ENCODE results near the gene COL17A1.

COL17A1 gene

DNA sequence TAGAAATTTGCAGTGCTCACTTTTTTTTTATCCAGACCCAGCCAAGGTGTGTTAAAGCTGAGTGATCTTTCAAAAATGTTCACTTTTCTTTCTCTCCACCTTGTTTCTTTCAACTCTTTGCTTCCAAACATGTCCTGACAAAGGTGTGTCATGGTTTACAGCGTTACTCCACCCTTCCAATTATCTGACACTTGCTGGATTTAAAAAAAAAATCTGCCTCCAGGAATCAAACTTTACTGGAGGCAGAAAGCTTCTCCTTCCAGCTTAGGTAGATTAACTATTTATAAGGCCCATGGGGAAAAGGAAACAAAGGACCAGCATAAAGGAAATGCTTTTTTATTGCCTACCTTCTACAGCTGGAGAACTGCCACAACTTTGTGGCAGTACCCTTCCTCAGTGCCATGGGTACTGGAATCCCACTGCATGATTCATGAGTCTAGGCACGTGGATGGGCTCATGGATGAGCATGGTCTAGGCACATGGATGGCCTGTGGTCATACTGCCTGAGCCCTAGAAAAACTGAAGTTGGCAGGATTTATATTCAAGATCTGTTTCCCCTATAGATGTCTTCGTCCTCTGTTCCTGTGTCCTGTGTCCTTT is at the start of gene COL17A1:
COL17A1 (minus strand) TSS at position 80 of the 600 bp plus-strand sequence. CDS start 5,207 bp downstream, outside the sequence.
- no peak for DNase-seq

DNA sequence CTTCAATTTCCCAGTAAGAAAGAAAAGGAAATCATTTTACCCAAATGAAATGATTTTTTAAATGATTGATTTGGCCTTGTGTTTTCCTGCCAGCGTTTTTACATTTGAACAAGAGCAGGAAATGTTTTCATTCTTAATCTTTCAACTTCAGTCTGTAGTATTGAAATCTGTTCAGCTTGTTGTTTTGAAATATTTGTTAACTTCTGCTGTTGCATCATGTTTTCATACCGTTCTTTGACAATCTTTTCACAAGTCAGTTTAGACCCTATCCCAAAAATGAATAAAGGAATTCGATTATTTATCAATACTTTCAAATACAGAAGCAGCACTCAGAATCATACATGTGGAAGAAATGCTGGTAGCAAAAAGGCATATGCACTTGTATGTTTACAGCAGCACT is 44.4 kb upstream of the COL17A1 start:
- no peak for DNase-seq

DNA sequence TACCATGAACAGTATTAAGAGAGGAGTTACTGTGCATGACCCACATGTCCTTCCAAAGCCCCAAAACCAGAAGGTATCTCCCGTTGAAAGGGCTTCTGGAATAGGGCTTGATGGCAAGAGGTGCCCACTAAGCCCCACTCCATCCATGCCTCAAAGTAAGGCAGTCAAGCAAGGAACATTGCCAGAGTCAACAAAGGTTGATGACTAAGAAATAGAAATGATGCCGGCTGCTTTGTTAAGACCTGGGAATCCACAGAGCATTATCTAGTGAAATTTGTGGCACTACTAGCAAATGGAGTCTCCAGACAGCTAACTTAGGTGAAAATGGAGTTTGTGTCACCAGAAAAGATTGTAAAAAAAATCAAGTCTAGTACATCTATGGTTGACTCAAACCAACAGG is 42.5 kb upstream of the COL17A1 start:
- DNase-seq: peak; percentile 23

GRCh38 chr10:104127411-104127810 is 41.7 kb upstream of the COL17A1 start:
- DNase-seq: no peak

- DNase-seq: peak; percentile 20
These were observed 37.7 kb upstream of the COL17A1 start for GRCh38 chr10:104123397-104123796.

DNA sequence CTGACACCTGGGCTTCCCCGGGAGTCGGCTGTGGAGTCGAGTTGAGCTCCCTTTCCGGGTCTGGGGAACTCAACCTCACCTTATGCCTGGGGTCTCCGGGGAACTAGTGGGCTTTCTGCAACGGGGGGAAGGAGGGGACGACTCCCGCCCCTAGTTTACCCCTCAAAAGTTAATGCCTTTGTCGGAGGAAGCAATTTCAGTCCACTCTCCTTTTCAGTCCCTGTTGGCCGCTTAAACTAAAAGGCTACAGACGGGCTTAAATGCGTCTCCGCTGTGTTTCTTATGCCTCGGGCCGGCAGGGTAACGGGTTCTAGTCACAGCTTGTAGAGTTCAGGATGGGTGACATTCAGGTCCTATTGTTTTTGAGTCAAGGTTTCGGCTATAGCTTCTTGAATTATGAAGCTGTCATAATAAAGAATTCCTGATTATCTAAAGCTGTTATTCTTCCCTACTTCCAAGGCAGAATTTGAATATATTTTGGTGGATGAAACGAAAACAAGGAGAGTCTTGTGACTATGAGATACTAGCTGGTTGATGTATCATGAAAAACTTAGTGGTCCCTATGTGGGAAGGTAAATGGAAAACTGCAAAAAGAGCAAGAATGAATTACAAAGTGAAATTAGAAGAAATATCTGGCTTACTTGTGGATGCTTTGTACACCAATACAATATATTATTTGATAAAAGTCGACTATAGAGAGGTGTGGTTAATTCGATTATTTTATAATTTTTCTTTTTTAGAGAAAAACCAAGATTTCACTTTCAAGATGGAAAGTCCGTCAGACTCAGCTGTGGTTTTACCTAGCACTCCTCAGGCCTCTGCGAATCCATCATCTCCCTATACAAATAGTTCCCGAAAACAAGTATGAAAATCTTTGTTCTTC is 36.8 kb upstream of the COL17A1 start:
- DNase-seq: peak; percentile 20

GRCh38 chr10:104121485-104122224 is 36.0 kb upstream of the COL17A1 start, which contains the start of gene SFR1:
SFR1 (plus strand) TSS chr10:104122171; CDS start chr10:104122184, 13 bp downstream.
- DNase-seq: peak; percentile 99

GRCh38 chr10:104120903-104121484 is 35.3 kb upstream of the COL17A1 start:
- peak; percentile 95 for DNase-seq

DNA sequence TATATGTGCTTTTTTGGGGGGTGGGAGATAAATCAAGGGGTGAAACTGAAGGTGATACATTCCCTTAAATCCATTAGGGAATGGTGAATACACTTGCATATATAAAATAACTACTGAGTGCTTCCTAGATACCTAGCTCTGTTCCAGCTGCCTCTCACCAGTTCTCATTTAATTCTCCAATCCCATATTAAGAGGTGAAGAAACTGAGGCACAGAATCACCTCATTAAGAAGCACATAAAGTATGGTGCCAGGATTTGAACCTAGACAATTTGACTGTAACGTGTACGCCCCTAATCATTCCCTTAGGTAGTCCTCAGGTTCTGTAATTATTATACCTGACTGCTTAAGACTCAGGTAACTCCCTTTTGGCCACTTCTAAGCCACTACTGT is 34.8 kb upstream of the COL17A1 start:
- DNase-seq: no peak

DNA sequence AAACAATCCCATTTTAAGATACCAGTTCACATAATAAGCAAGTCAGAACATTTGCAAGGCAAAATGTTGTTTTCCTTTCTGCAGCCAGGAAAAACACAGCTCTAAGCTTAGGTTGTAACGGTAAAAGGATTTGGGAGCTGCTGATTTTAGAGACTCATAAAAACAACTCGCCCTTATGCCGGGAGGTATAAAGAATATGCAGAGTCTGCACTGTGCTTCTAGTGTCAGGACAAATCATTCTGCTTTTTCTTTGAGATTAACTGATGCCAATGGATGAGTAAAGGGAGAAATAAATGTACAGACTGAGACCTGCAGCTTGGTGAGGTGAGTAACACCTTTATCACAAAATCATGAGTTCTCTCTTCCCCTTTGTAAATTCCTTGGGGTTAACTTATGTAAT is 34.3 kb upstream of the COL17A1 start:
- DNase-seq: no peak

DNA sequence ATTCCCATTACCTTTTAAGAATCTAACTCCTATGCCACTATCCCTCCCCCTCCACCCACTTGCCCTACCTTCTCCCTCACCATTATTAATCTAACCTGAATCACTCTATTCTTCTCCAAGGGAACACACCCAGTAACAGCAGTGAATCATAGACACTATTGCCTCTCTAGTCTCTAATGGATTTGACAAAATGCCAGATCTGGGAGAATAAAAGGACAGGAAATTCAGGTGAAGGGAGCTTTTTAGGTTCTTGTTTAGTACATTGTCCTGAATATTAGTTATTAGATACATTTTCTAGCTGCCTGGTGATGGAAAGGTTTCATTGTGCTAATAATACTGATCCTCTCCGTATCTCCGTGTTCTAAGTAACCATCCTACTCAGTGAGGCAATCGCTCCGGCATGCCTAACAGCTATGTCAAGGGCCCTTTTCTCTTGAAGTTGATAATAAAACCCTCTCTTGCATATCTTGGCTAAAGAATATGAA is 32.2 kb upstream of the COL17A1 start:
- no peak for DNase-seq

DNA sequence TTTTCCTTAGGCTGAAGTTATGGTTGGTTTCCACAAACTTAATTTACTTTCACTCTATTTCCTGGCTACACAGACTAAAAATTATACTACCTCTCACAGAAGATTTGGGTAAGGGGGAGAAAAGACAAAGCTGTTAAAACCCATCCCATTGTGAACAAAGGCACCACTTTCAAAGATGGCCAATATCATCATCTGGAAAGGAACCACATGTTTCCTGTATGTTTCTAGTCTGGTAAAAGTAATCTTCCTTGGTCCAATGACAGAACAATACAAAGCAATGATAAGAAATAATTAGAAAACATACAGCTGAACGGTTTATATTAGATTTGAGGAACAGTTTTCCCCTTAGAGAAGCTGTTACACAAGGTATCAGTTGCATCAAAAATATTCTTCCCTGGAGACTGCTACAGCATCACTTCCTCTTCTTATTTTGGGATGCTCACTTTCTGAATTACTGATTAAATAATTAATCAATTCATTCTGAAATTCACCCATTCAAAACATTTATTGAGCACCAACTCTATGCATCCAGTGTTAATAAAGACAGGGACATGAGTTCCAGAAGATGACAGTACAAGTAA is 27.8 kb upstream of the COL17A1 start:
- DNase-seq: no peak

DNA sequence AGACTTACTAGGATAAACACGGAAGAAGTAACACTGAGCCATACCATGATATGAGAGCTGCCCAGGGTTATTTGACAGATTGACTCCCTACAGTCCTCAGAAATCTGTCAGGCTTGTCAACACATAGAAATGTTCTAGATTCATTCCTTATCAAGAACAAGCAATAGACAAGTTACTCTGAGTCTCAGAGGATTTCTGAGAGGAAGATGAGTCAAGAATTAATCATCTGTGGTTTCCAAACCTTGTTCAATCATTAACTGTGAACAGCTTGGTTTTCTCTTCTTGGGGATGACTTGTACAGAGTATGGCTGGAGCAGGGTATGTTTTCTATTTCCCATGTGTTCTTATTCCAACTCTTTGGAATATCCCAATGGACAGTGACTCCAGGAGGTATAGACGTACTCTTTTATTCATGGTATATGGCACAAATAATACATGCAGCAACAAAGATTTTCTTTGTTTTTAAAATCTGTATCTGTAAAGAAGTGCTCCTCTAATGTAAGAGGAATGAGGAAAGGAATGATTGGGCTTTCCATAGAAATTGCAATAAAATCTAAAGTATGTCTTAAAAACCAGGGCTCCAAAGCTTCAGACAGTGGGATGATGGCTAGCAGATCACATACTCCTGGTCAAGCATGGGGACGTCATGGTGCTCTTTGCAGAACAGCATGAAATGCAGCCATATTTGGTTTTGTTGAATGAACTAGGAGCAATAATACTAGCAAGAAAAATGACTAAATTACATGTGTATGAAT is 24.4 kb upstream of the COL17A1 start:
- DNase-seq: peak; percentile 94

GRCh38 chr10:104104926-104105325 is 19.2 kb upstream of the COL17A1 start:
- DNase-seq: no peak

GRCh38 chr10:104104418-104104817 is 18.7 kb upstream of the COL17A1 start:
- no peak for DNase-seq

- DNase-seq: no peak
These were observed 18.3 kb upstream of the COL17A1 start for GRCh38 chr10:104103956-104104355.

DNA sequence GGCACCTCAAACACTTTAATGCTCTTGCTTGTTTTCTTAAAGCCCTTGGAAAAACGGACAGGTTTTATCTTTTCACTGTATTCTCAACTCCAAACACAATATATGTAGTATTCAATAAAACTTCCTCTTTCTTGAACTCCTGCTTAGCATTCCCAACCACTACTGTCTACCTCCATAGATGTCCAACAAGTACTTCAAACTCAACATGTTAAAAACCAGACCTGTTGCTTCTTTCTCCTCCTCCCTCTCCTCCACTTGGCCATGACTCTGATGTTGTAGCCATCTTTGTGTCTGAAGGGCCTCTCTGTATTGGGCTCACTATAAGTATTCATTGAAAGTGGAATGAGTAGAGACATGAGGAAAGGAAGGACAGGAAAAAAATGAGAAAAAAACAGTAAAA is 16.2 kb upstream of the COL17A1 start:
- DNase-seq: no peak

GRCh38 chr10:104100795-104101194 is 15.1 kb upstream of the COL17A1 start:
- DNase-seq: no peak

GRCh38 chr10:104099941-104100340 is 14.3 kb upstream of the COL17A1 start:
- no peak for DNase-seq

DNA sequence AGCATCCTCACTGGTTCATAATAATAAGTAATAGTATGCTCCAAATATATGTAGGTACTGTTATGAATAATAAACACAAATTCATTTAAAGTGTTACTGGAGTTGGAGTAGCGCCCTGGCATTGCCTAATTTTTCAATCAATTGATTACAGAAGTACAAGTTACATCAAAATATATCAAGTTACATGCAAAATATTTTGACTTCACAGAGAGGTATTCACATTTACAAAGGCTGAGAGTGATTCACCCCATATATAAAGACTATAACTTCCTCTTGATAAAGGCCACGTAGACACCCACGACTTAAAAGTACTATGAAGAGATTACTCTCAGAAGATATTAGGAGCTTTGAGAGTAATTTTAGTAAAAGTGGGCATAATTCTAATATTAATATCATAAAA is 13.6 kb upstream of the COL17A1 start:
- DNase-seq: peak; percentile 25

GRCh38 chr10:104098358-104098925 is 12.8 kb upstream of the COL17A1 start:
- peak; percentile 18 for DNase-seq
